Activated CD8-positive, alpha-beta memory T cell treated with anti-CD3 and anti-CD28 coated beads for 36 hours (primary cell): ENCODE measurements around the gene S1PR4. TPM values are rescaled to one million over a fixed set of nuclear protein-coding genes. Genes with fewer than 3 reads are reported as not detected.

Experiments
- CTCF ChIA-PET: fragments of 350-600 bp; sonication (Branson Sonifier 250); formaldehyde crosslinking; loops from one replicate; lab custom pipeline; 2021; ENCODE audit warnings: antibody characterized with exemption; lab: Charles Lee
- POLR2A ChIA-PET: fragments of 350-600 bp; sonication (Branson Sonifier 250); formaldehyde crosslinking; loops from one replicate; lab custom pipeline; 2021; ENCODE audit warnings: antibody characterized with exemption; lab: Charles Lee
- total RNA-seq, 2 experiments: library from RNA; stranded (reverse); gene quantifications; one replicate each; pipeline ENCODE4 v1.2.3, GENCODE V29; 2021

Gene S1PR4
- total RNA-seq, 2 experiments from 2014 or later: 44.4 to 45.6 TPM

GRCh38 chr19:3202895-3203294 is 24.3 kb downstream of the S1PR4 start:
- ChIA-PET POLR2A (interaction anchor here (0.6 kb wide), 1 partner anchor 301 kb away, joined by 3 read pairs; no protein-coding TSS in a partner anchor), CTCF (interaction anchor here (0.6 kb wide), 2 partner anchors 116 to 549 kb away, joined by 3 read pairs; no protein-coding TSS in a partner anchor)

GRCh38 chr19:3203805-3204645 is 25.5 kb downstream of the S1PR4 start:
- POLR2A ChIA-PET: interaction anchor here (0.6 kb wide), 1 partner anchor 385 kb away, joined by 3 read pairs; no protein-coding TSS in a partner anchor
- CTCF ChIA-PET: interaction anchor here (0.6 kb wide), 1 partner anchor 550 kb away, joined by 3 read pairs; no protein-coding TSS in a partner anchor

- ChIA-PET CTCF (no interaction called here), POLR2A (interaction anchor here (0.6 kb wide), 1 partner anchor 384 kb away, joined by 3 read pairs; no protein-coding TSS in a partner anchor)
Measured at GRCh38 chr19:3204646-3205275, 26.2 kb downstream of the S1PR4 start.

GRCh38 chr19:3206216-3206953 is 27.8 kb downstream of the S1PR4 start:
- ChIA-PET POLR2A (no interaction called here), CTCF (no interaction called here)

GRCh38 chr19:3207461-3208242 is 29.1 kb downstream of the S1PR4 start:
- CTCF ChIA-PET: no interaction called here
- POLR2A ChIA-PET: no interaction called here

- ChIA-PET POLR2A (no interaction called here), CTCF (no interaction called here)
Measured at GRCh38 chr19:3208317-3209207, 30.0 kb downstream of the S1PR4 start.

- CTCF ChIA-PET: interaction anchor here (1.1 to 2.6 kb wide), 3 partner anchors 11 to 408 kb away, joined by 4 to 10 read pairs (median 4); no protein-coding TSS in a partner anchor
- POLR2A ChIA-PET: no interaction called here
Measured at GRCh38 chr19:3210347-3211017, 31.9 kb downstream of the S1PR4 start.

GRCh38 chr19:3211191-3211590 is 32.6 kb downstream of the S1PR4 start:
- ChIA-PET CTCF (interaction anchor here (0.7 to 2.6 kb wide), 5 partner anchors 11 to 408 kb away, joined by 3 to 10 read pairs (median 4); no protein-coding TSS in a partner anchor), POLR2A (interaction anchor here (0.5 to 0.6 kb wide), 2 partner anchors 15 to 38 kb away, joined by 3 to 6 read pairs; no protein-coding TSS in a partner anchor)

- CTCF ChIA-PET: no interaction called here
- POLR2A ChIA-PET: interaction anchor here (0.7 kb wide), 1 partner anchor 255 kb away, joined by 3 read pairs; no protein-coding TSS in a partner anchor
Measured at GRCh38 chr19:3213159-3213558, 34.6 kb downstream of the S1PR4 start.

GRCh38 chr19:3216874-3217273 is 38.3 kb downstream of the S1PR4 start:
- ChIA-PET POLR2A (no interaction called here), CTCF (no interaction called here)

GRCh38 chr19:3220576-3220975 is 42.0 kb downstream of the S1PR4 start:
- CTCF ChIA-PET: interaction anchor here (2.7 kb wide), 1 partner anchor 10 kb away, joined by 10 read pairs; no protein-coding TSS in a partner anchor
- POLR2A ChIA-PET: no interaction called here

GRCh38 chr19:3221576-3221975 is 43.0 kb downstream of the S1PR4 start:
- ChIA-PET CTCF (interaction anchor here (2.7 kb wide), 1 partner anchor 11 kb away, joined by 10 read pairs; no protein-coding TSS in a partner anchor), POLR2A (interaction anchor here (0.6 kb wide), 1 partner anchor 12 kb away, joined by 3 read pairs; no protein-coding TSS in a partner anchor)

- ChIA-PET CTCF (interaction anchor here (0.7 to 2.7 kb wide), 2 partner anchors 12 to 39 kb away, joined by 6 to 10 read pairs; no protein-coding TSS in a partner anchor), POLR2A (interaction anchor here (0.6 kb wide), 1 partner anchor 83 kb away, joined by 3 read pairs; no protein-coding TSS in a partner anchor)
Measured at GRCh38 chr19:3222709-3223108, 44.1 kb downstream of the S1PR4 start.

- CTCF ChIA-PET: interaction anchor here (0.6 to 1.5 kb wide), 4 partner anchors 10 to 1568 kb away, joined by 3 to 4 read pairs (median 4); no protein-coding TSS in a partner anchor
- POLR2A ChIA-PET: no interaction called here
Measured at GRCh38 chr19:3224346-3225168, 46.0 kb downstream of the S1PR4 start, which contains the start of gene CELF5. Gene CELF5, plus strand, starts transcription at chr19:3224661. Its CDS starts 79 bp downstream, at chr19:3224740.

GRCh38 chr19:3225169-3225485 is 46.6 kb downstream of the S1PR4 start:
- CTCF ChIA-PET: interaction anchor here (1.2 to 1.5 kb wide), 2 partner anchors 9 to 564 kb away, joined by 3 to 4 read pairs; no protein-coding TSS in a partner anchor
- POLR2A ChIA-PET: no interaction called here
